SK-N-SH treated with all-trans-retinoic acid at 6 μM for 48 hours (cell line): Measurements from ENCODE around the gene TNPO1.

ENCODE experiments used
- ATAC-seq: fragments of 200-7000 bp; cut with Tn5 transposase; 3 replicates; pipeline ENCODE4 v1.9.1; 2020; ENCODE audit warnings: mild to moderate bottlenecking, moderate library complexity
- ARNTL ChIP-seq: fragments of 450-650 bp; formaldehyde crosslinking; IDR thresholded peaks from 2 replicates; pipeline ENCODE4 v1.5.0; 2020; ENCODE audit warnings: low read depth, mild to moderate bottlenecking, moderate library complexity, borderline replicate concordance
- BACH2 ChIP-seq: fragments of 250-450 bp; sonication (Bioruptor Pico); IDR thresholded peaks from 2 replicates; pipeline ENCODE4 v1.9.0; 2021; ENCODE audit warnings: mild to moderate bottlenecking, borderline replicate concordance
- ESRRG ChIP-seq: fragments of 250-450 bp; sonication (Bioruptor Pico); IDR thresholded peaks from 2 replicates; pipeline ENCODE4 v1.6.1; 2021; ENCODE audit warnings: mild to moderate bottlenecking
- OSR1 ChIP-seq: fragments of 250-450 bp; sonication (Bioruptor Pico); IDR thresholded peaks from 2 replicates; pipeline ENCODE4 v1.8.0; 2022; ENCODE audit warnings: moderate library complexity, mild to moderate bottlenecking, inconsistent platforms
- RARB ChIP-seq: fragments of 250-450 bp; sonication (Bioruptor Pico); IDR thresholded peaks from 2 replicates; pipeline ENCODE4 v1.8.0; 2021; ENCODE audit warnings: mild to moderate bottlenecking, moderate library complexity
- TOX ChIP-seq: fragments of 250-450 bp; sonication (Bioruptor Pico); IDR thresholded peaks from 2 replicates; pipeline ENCODE4 v1.8.0; 2021; ENCODE audit warnings: mild to moderate bottlenecking, moderate library complexity, borderline replicate concordance
- ZC3H10 ChIP-seq: fragments of 250-450 bp; sonication (Bioruptor Pico); IDR thresholded peaks from 2 replicates; pipeline ENCODE4 v1.5.1; 2021; ENCODE audit warnings: mild to moderate bottlenecking, moderate library complexity
- ZFP3 ChIP-seq: fragments of 250-450 bp; sonication (Bioruptor Pico); IDR thresholded peaks from 2 replicates; pipeline ENCODE4 v1.5.0; 2020; ENCODE audit warnings: mild to moderate bottlenecking, moderate library complexity
- ZFP30 ChIP-seq: fragments of 450-650 bp; formaldehyde crosslinking; IDR thresholded peaks from 2 replicates; pipeline ENCODE4 v1.5.0; 2022; ENCODE audit warnings: mild to moderate bottlenecking, moderate library complexity
- ZNF565 ChIP-seq: fragments of 450-650 bp; formaldehyde crosslinking; conservative IDR thresholded peaks from 2 replicates; pipeline ENCODE4 v1.5.0; 2020; ENCODE audit warnings: low read depth, mild to moderate bottlenecking, moderate library complexity
- ZNF70 ChIP-seq: fragments of 450-650 bp; formaldehyde crosslinking; IDR thresholded peaks from 2 replicates; pipeline ENCODE4 v1.5.0; 2020; ENCODE audit warnings: mild to moderate bottlenecking, moderate library complexity
- ZNF8 ChIP-seq: fragments of 450-650 bp; formaldehyde crosslinking; IDR thresholded peaks from 2 replicates; pipeline ENCODE4 v1.5.0; 2020; ENCODE audit warnings: mild to moderate bottlenecking, moderate library complexity
- TF ChIP-seq, protein P1 (sequence below): fragments of 250-450 bp; sonication (Bioruptor Pico); IDR thresholded peaks from 2 replicates; pipeline ENCODE4 v1.5.0; 2020; ENCODE audit warnings: mild to moderate bottlenecking, moderate library complexity
- TF ChIP-seq, protein P2 (sequence below): fragments of 250-450 bp; sonication (Bioruptor Pico); IDR thresholded peaks from 2 replicates; pipeline ENCODE4 v1.5.1; 2020; ENCODE audit warnings: low read depth, mild to moderate bottlenecking, moderate library complexity
- TF ChIP-seq, protein P3 (sequence below): fragments of 250-450 bp; sonication (Bioruptor Pico); IDR thresholded peaks from 2 replicates; pipeline ENCODE4 v1.5.1; 2021; ENCODE audit warnings: mild to moderate bottlenecking, moderate library complexity
- TF ChIP-seq, protein P4 (sequence below): fragments of 250-450 bp; sonication (Bioruptor Pico); IDR thresholded peaks from 2 replicates; pipeline ENCODE4 v1.8.0; 2021; ENCODE audit warnings: low read depth, mild to moderate bottlenecking, moderate library complexity, borderline replicate concordance
- TF ChIP-seq, protein P5 (sequence below): fragments of 250-450 bp; sonication (Bioruptor Pico); IDR thresholded peaks from 2 replicates; pipeline ENCODE4 v1.8.0; 2020; ENCODE audit warnings: mild to moderate bottlenecking, moderate library complexity, borderline replicate concordance

TNPO1 gene

DNA sequence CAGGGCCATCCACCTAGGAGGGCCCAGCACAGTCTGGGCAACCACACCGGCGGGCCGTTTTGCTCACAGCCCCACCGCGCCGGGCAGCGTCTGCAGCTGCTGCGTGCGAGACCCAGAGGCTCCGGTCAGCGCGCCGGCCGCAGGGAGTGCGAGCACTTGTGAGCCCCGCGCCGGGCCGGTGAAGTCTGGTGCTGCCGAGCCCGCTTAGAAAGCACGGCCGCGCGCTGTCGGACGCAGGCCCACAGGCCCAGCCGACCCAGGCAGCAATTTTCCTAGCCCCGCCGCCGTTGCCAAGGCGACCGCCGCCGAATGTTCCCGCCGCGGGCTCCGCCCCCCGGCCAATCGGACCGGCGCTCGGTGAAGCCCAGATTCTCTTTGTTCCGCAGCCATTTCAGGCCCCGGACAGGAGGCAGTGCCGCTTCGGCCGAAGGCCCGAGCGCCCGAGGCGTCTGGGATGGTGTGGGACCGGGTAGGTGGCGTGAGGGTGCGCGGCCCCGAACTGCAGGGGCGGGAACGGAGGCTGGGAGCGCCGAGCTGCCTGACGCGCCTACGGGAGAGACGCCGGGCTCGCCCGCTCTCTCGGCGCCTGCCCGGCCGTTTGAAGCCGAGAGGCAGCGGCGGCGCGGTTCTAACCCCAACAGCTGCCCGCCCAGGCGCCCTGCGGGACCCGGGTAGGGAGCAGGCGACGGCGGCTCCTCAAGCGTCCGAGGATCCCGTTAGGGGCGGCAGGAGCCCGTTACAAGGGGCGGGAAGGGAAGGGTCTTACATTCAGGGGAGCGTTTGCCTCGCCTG lies at the start of gene TNPO1:
Gene TNPO1, plus strand, starts transcription at position 378 of the 792 bp plus-strand sequence. Its CDS starts 77 bp downstream, at position 455.
- TF ChIP-seq ZFP30 (CRISPR knock-in tag) = peak; percentile 39; the same call in 1 of the 2 replicates
- TF ChIP-seq ARNTL (CRISPR knock-in tag) = no peak
- TF ChIP-seq ZFP3 (CRISPR knock-in tag) = peak; percentile 55; the same call in 1 of the 2 replicates
- ATAC-seq = peak; percentile 91

DNA sequence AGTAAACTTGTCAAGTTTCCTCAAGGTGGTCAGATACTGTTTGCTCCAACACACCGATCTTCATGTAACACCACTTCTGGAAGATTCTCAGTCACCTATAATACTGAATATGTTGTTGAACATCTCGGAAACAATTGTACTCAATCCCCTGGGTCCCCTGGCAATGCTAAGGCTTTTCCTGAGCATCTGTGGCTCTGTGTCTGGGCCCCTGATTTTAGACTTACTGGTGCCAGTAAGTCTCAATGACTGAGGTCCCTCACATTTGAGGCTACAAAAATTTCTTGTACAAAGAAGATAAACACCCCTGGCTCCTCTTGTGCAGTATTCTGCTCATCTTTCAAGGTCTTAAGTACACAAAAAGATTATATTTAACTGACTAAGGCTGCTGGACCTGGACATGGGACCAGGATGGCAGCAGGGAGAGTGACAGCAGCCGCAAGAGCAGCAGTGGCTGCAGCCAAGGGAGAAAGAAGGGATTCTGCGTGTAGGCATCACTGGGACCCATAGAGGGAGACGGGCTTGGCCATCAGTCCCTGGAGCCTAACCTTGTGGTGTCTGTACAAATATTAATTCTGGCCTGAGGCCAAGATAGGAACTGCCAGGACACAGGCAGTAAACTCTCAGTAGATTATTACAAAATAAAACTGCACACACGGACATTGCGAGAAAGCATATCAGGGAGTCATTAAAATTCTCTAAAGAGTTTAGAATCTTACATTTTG lies 49.0 kb upstream of the TNPO1 start:
- TF ChIP-seq, protein P1, sequence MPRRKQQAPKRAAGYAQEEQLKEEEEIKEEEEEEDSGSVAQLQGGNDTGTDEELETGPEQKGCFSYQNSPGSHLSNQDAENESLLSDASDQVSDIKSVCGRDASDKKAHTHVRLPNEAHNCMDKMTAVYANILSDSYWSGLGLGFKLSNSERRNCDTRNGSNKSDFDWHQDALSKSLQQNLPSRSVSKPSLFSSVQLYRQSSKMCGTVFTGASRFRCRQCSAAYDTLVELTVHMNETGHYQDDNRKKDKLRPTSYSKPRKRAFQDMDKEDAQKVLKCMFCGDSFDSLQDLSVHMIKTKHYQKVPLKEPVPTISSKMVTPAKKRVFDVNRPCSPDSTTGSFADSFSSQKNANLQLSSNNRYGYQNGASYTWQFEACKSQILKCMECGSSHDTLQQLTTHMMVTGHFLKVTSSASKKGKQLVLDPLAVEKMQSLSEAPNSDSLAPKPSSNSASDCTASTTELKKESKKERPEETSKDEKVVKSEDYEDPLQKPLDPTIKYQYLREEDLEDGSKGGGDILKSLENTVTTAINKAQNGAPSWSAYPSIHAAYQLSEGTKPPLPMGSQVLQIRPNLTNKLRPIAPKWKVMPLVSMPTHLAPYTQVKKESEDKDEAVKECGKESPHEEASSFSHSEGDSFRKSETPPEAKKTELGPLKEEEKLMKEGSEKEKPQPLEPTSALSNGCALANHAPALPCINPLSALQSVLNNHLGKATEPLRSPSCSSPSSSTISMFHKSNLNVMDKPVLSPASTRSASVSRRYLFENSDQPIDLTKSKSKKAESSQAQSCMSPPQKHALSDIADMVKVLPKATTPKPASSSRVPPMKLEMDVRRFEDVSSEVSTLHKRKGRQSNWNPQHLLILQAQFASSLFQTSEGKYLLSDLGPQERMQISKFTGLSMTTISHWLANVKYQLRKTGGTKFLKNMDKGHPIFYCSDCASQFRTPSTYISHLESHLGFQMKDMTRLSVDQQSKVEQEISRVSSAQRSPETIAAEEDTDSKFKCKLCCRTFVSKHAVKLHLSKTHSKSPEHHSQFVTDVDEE = peak; percentile 58; the same call in 1 of the 2 replicates
- TF ChIP-seq ARNTL (CRISPR knock-in tag) (no peak), ZFP3 (CRISPR knock-in tag) (no peak), ESRRG (CRISPR knock-in tag) (no peak), ZNF565 (CRISPR knock-in tag) (no peak)
- TF ChIP-seq, protein P2, sequence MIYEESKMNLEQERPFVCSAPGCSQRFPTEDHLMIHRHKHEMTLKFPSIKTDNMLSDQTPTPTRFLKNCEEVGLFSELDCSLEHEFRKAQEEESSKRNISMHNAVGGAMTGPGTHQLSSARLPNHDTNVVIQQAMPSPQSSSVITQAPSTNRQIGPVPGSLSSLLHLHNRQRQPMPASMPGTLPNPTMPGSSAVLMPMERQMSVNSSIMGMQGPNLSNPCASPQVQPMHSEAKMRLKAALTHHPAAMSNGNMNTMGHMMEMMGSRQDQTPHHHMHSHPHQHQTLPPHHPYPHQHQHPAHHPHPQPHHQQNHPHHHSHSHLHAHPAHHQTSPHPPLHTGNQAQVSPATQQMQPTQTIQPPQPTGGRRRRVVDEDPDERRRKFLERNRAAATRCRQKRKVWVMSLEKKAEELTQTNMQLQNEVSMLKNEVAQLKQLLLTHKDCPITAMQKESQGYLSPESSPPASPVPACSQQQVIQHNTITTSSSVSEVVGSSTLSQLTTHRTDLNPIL (CRISPR knock-in tag) = no peak
- ATAC-seq = peak; percentile 48; the same call in 1 of the 3 replicates

DNA sequence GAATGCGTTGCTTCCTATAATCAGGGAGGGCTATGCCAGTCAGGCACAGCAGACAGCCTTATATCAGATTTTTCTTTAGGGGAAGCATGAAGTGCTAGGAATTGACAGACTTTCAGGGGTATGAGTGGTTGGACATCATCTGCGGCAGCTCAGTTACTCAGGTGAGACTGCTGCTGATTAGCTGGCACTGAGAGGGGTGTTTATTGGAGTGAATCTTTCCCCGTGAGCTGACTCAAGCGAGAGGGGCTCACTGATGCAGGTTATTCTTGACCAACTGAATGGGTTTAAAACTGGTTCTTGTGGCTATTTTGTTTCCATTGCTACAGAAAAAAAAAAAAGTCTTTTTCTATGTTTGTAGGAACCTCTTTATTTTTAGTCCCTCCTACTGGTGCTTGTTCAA lies 46.2 kb upstream of the TNPO1 start:
- TF ChIP-seq ZC3H10 (CRISPR knock-in tag) = no peak
- TF ChIP-seq, protein P1 = no peak
- TF ChIP-seq, protein P3, sequence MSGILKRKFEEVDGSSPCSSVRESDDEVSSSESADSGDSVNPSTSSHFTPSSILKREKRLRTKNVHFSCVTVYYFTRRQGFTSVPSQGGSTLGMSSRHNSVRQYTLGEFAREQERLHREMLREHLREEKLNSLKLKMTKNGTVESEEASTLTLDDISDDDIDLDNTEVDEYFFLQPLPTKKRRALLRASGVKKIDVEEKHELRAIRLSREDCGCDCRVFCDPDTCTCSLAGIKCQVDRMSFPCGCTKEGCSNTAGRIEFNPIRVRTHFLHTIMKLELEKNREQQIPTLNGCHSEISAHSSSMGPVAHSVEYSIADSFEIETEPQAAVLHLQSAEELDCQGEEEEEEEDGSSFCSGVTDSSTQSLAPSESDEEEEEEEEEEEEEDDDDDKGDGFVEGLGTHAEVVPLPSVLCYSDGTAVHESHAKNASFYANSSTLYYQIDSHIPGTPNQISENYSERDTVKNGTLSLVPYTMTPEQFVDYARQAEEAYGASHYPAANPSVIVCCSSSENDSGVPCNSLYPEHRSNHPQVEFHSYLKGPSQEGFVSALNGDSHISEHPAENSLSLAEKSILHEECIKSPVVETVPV (CRISPR knock-in tag) = no peak
- no peak for TF ChIP-seq TOX (CRISPR knock-in tag)
- TF ChIP-seq RARB = no peak
- TF ChIP-seq BACH2 (CRISPR knock-in tag) = no peak
- no peak for TF ChIP-seq ZNF70 (CRISPR knock-in tag)
- no peak for ATAC-seq

DNA sequence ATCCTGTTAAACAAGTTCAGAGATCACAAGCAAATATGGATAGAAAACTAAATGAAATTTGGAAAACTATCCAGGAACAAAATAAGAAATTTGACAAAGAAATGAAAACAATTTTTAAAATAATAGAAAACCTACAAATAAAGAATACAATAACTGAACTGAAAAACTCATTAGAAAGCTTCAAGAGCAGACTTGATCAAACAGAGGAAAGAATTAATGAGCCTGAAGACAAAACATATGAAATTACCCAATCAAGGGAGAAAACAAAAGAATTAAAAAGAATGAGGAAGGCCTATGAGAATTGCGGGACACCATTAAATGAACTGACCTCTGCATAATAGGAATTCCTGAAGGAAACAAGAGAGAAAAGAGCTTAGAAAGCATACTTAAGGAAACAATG lies 39.8 kb upstream of the TNPO1 start:
- no peak for ATAC-seq
- TF ChIP-seq RARB (no peak), OSR1 (CRISPR knock-in tag) (no peak), TOX (CRISPR knock-in tag) (no peak), ZFP3 (CRISPR knock-in tag) (no peak), ZNF8 (CRISPR knock-in tag) (no peak), ZFP30 (CRISPR knock-in tag) (no peak), ARNTL (CRISPR knock-in tag) (no peak), ZC3H10 (CRISPR knock-in tag) (no peak), ESRRG (CRISPR knock-in tag) (no peak)
- TF ChIP-seq, protein P1 = no peak
- TF ChIP-seq, protein P4, sequence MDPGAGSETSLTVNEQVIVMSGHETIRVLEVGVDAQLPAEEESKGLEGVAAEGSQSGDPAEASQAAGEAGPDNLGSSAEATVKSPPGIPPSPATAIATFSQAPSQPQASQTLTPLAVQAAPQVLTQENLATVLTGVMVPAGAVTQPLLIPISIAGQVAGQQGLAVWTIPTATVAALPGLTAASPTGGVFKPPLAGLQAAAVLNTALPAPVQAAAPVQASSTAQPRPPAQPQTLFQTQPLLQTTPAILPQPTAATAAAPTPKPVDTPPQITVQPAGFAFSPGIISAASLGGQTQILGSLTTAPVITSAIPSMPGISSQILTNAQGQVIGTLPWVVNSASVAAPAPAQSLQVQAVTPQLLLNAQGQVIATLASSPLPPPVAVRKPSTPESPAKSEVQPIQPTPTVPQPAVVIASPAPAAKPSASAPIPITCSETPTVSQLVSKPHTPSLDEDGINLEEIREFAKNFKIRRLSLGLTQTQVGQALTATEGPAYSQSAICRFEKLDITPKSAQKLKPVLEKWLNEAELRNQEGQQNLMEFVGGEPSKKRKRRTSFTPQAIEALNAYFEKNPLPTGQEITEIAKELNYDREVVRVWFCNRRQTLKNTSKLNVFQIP = no peak
- TF ChIP-seq, protein P5, sequence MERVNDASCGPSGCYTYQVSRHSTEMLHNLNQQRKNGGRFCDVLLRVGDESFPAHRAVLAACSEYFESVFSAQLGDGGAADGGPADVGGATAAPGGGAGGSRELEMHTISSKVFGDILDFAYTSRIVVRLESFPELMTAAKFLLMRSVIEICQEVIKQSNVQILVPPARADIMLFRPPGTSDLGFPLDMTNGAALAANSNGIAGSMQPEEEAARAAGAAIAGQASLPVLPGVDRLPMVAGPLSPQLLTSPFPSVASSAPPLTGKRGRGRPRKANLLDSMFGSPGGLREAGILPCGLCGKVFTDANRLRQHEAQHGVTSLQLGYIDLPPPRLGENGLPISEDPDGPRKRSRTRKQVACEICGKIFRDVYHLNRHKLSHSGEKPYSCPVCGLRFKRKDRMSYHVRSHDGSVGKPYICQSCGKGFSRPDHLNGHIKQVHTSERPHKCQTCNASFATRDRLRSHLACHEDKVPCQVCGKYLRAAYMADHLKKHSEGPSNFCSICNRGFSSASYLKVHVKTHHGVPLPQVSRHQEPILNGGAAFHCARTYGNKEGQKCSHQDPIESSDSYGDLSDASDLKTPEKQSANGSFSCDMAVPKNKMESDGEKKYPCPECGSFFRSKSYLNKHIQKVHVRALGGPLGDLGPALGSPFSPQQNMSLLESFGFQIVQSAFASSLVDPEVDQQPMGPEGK = no peak
